HEK293 (cell line): ENCODE results near the gene NEK11.

Experiments used
- CTCF ChIA-PET: fragments of 350-600 bp; formaldehyde crosslinking; extraction: SDS; loops from one replicate; lab custom pipeline; 2021; ENCODE audit warnings: antibody characterized with exemption; lab: Yijun Ruan, JAX
- POLR2A ChIA-PET: fragments of 300-600 bp; formaldehyde crosslinking; extraction: SDS; loops from one replicate; lab custom pipeline; 2020; ENCODE audit warnings: antibody characterized with exemption, inconsistent platforms; lab: Yijun Ruan, JAX
- H3K27ac ChIP-seq: fragments of 200-500 bp; sonication (Bioruptor generic); 2 replicates; pipeline ENCODE4 v1.5.1; 2014; ENCODE audit warnings: low read depth, low read length, control low read depth, inconsistent platforms; ENCODE audit errors: extremely low read depth
- H3K36me3 ChIP-seq, 2 experiments: fragments of 200-500 bp in 1 of 2; sonication (Bioruptor generic) in 1 of 2; 1 replicate in 1 of 2; 2 replicates in 1 of 2; pipeline ENCODE4 v1.5.1; 2014 to 2017; ENCODE audit warnings: inconsistent platforms in 2 of 2, low read length in 2 of 2; ENCODE audit not compliant: control insufficient read depth in 2 of 2, insufficient read depth in 1 of 2
- H3K4me1 ChIP-seq: fragments of 200-500 bp; sonication (Bioruptor generic); 2 replicates; pipeline ENCODE4 v1.5.1; 2014; ENCODE audit warnings: mild to moderate bottlenecking, low read length, inconsistent platforms; ENCODE audit not compliant: control insufficient read depth, insufficient read depth
- H3K4me3 ChIP-seq: 2 replicates; pipeline ENCODE4 v1.5.1; 2011; ENCODE audit warnings: low read depth, mild to moderate bottlenecking, control low read depth, low read length, moderate library complexity
- H3K9me3 ChIP-seq: fragments of 200-500 bp; sonication (Bioruptor generic); 2 replicates; pipeline ENCODE4 v1.5.1; 2014; ENCODE audit warnings: low read depth, low read length, inconsistent platforms; ENCODE audit not compliant: control insufficient read depth, insufficient read depth
- GLI2 ChIP-seq: fragments of 450-650 bp; formaldehyde crosslinking; IDR thresholded peaks from 2 replicates; pipeline ENCODE4; 2017; ENCODE audit warnings: missing biosample characterization, missing genetic modification characterization, low read depth, borderline replicate concordance
- PRDM1 ChIP-seq: fragments of 450-650 bp; formaldehyde crosslinking; IDR thresholded peaks from 2 replicates; pipeline ENCODE4; 2016; ENCODE audit warnings: missing biosample characterization, missing genetic modification characterization
- REPIN1 ChIP-seq: fragments of 450-650 bp; formaldehyde crosslinking; IDR thresholded peaks from 2 replicates; pipeline ENCODE4 v1.5.1; 2017; ENCODE audit warnings: missing biosample characterization, missing genetic modification characterization, low read depth
- SCRT2 ChIP-seq: fragments of 450-650 bp; formaldehyde crosslinking; IDR thresholded peaks from 2 replicates; pipeline ENCODE4 v1.5.1; 2016; ENCODE audit warnings: missing biosample characterization, missing genetic modification characterization
- WT1 ChIP-seq: fragments of 450-650 bp; formaldehyde crosslinking; IDR thresholded peaks from 2 replicates; pipeline ENCODE4 v1.5.1; 2016; ENCODE audit warnings: missing biosample characterization, missing genetic modification characterization
- ZNF138 ChIP-seq: fragments of 450-650 bp; formaldehyde crosslinking; IDR thresholded peaks from 2 replicates; pipeline ENCODE4 v1.5.1; 2016; ENCODE audit warnings: missing biosample characterization, missing genetic modification characterization, borderline replicate concordance
- ZNF174 ChIP-seq: fragments of 450-650 bp; formaldehyde crosslinking; IDR thresholded peaks from 2 replicates; pipeline ENCODE4 v1.5.0; 2017; ENCODE audit warnings: missing biosample characterization, mild to moderate bottlenecking, missing genetic modification characterization
- ZNF221 ChIP-seq: fragments of 450-650 bp; formaldehyde crosslinking; IDR thresholded peaks from 2 replicates; pipeline ENCODE4 v1.5.1; 2017; ENCODE audit warnings: missing biosample characterization, missing genetic modification characterization, borderline replicate concordance
- ZNF24 ChIP-seq: fragments of 450-650 bp; formaldehyde crosslinking; IDR thresholded peaks from 2 replicates; pipeline ENCODE4 v1.5.1; 2016; ENCODE audit warnings: missing biosample characterization, missing genetic modification characterization
- ZNF248 ChIP-seq: fragments of 450-650 bp; formaldehyde crosslinking; IDR thresholded peaks from 2 replicates; pipeline ENCODE4 v1.5.1; 2017; ENCODE audit warnings: missing biosample characterization, missing genetic modification characterization
- ZNF350 ChIP-seq: fragments of 450-650 bp; formaldehyde crosslinking; IDR thresholded peaks from 2 replicates; pipeline ENCODE4 v1.5.0; 2017; ENCODE audit warnings: missing biosample characterization, mild to moderate bottlenecking, missing genetic modification characterization
- ZNF404 ChIP-seq: fragments of 450-650 bp; formaldehyde crosslinking; IDR thresholded peaks from 2 replicates; pipeline ENCODE4 v1.5.1; 2017; ENCODE audit warnings: missing biosample characterization, missing genetic modification characterization
- ZNF623 ChIP-seq: fragments of 450-650 bp; formaldehyde crosslinking; IDR thresholded peaks from 2 replicates; pipeline ENCODE4 v1.5.1; 2016; ENCODE audit warnings: missing biosample characterization, missing genetic modification characterization
- ZNF654 ChIP-seq: fragments of 450-650 bp; formaldehyde crosslinking; IDR thresholded peaks from 2 replicates; pipeline ENCODE4 v1.5.1; 2016; ENCODE audit warnings: low read depth, missing biosample characterization, missing genetic modification characterization
- ZNF768 ChIP-seq: fragments of 450-650 bp; formaldehyde crosslinking; IDR thresholded peaks from 2 replicates; pipeline ENCODE4 v1.5.1; 2018; ENCODE audit warnings: missing biosample characterization, mild to moderate bottlenecking, missing genetic modification characterization
- TF ChIP-seq, protein P1 (sequence below): fragments of 450-650 bp; formaldehyde crosslinking; conservative IDR thresholded peaks from 2 replicates; pipeline ENCODE4 v1.5.1; 2016; ENCODE audit warnings: low read depth, missing biosample characterization, missing genetic modification characterization
- TF ChIP-seq, protein P2 (sequence below): fragments of 450-650 bp; formaldehyde crosslinking; IDR thresholded peaks from 2 replicates; pipeline ENCODE4 v1.5.1; 2016; ENCODE audit warnings: missing biosample characterization, missing genetic modification characterization
- TF ChIP-seq, protein P3 (sequence below): fragments of 450-650 bp; formaldehyde crosslinking; IDR thresholded peaks from 2 replicates; pipeline ENCODE4 v1.5.1; 2016; ENCODE audit warnings: missing biosample characterization, missing genetic modification characterization, borderline replicate concordance
- TF ChIP-seq, protein P4 (sequence below): fragments of 450-650 bp; formaldehyde crosslinking; IDR thresholded peaks from 2 replicates; pipeline ENCODE4 v1.5.1; 2016; ENCODE audit warnings: missing biosample characterization, missing genetic modification characterization
- TF ChIP-seq, protein P5 (sequence below): fragments of 450-650 bp; formaldehyde crosslinking; IDR thresholded peaks from 2 replicates; pipeline ENCODE4 v1.5.0; 2017; ENCODE audit warnings: missing biosample characterization, missing genetic modification characterization, borderline replicate concordance

Gene NEK11

DNA sequence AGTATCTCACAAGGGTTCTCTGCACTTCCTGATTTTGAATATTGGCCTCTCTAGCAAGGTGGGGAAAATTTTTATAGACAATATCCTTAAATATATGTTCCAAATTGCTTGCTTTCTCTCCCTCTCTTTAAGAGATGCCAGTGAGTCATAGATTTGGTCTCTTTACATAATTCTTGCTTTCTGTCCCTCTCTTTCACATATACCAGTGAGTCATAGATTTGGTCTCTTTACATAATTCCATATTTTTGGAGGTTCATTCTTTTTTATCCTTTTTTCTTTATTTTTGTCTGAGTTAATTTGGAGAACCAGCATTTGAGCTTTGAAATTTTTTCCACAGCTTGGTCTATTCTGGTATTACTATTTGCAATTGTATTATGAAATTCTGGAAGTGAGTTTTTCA lies 277.2 kb downstream of the NEK11 start (continued):
- TF ChIP-seq, protein P1, sequence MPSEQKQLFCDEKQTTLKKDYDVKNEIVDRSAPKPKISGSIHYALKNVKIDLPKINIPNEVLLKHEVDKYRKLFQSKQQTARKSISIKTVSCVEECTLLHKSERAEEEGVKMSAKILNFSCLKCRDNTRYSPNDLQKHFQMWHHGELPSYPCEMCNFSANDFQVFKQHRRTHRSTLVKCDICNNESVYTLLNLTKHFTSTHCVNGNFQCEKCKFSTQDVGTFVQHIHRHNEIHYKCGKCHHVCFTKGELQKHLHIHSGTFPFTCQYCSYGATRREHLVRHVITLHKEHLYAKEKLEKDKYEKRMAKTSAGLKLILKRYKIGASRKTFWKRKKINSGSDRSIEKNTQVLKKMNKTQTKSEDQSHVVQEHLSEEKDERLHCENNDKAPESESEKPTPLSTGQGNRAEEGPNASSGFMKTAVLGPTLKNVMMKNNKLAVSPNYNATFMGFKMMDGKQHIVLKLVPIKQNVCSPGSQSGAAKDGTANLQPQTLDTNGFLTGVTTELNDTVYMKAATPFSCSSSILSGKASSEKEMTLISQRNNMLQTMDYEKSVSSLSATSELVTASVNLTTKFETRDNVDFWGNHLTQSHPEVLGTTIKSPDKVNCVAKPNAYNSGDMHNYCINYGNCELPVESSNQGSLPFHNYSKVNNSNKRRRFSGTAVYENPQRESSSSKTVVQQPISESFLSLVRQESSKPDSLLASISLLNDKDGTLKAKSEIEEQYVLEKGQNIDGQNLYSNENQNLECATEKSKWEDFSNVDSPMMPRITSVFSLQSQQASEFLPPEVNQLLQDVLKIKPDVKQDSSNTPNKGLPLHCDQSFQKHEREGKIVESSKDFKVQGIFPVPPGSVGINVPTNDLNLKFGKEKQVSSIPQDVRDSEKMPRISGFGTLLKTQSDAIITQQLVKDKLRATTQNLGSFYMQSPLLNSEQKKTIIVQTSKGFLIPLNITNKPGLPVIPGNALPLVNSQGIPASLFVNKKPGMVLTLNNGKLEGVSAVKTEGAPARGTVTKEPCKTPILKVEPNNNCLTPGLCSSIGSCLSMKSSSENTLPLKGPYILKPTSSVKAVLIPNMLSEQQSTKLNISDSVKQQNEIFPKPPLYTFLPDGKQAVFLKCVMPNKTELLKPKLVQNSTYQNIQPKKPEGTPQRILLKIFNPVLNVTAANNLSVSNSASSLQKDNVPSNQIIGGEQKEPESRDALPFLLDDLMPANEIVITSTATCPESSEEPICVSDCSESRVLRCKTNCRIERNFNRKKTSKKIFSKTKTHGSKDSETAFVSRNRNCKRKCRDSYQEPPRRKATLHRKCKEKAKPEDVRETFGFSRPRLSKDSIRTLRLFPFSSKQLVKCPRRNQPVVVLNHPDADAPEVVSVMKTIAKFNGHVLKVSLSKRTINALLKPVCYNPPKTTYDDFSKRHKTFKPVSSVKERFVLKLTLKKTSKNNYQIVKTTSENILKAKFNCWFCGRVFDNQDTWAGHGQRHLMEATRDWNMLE: no peak
- TF ChIP-seq ZNF654 (tag by site-specific recombination) (no peak), WT1 (tag by site-specific recombination) (no peak)

DNA sequence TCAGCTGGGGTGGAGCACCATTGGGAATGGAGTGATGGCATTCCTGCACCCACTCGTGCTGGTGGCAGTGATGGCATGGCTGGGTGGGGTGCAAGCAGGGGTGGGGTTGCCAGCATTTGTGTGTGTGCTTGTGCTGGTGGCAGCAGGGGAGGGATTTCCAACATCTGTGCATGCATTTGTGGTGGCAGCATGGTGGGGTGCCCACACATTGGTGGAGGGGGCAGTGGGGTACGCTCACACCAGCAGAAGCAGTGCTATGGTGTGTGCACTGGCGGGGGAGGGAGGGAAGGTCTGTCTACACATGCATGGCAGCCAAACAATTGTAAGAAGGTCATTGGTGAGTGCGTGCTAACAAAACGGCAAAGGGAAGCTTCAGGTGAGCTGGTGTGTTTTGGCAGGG lies 278.2 kb downstream of the NEK11 start:
- H3K4me3 ChIP-seq: no peak overlapping the region
- POLR2A ChIA-PET: no interaction called here
- H3K9me3 ChIP-seq: no peaks in the 10 kb centered on the region
- no peak for TF ChIP-seq ZNF24 (tag by site-specific recombination)
- CTCF ChIA-PET: no interaction called here
- H3K36me3 ChIP-seq: no peaks in the 10 kb centered on the region
- no peaks in the 10 kb centered on the region for H3K4me1 ChIP-seq
- H3K27ac ChIP-seq: no peak overlapping the region

DNA sequence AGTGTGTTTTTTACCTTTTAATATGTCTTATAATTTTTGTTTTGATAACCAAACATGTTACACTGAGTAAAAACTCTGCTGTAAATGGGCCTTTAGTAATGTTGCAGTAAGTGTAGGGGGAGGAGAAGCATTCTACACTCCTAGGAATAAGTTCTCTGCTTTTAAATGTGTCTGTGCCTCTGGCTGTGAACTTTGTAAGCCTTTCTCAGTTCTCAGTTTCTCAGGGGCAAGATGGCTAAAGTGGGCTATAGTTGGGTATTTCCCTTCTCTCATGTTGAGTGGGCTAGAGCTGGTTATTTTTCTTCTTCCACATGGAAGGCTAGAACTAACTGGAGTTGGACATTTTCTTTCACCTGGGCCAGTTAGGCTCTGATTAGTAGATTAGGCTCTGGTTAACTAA lies 279.6 kb downstream of the NEK11 start:
- no peak overlapping the region for H3K27ac ChIP-seq
- H3K4me1 ChIP-seq: no peaks in the 10 kb centered on the region
- H3K4me3 ChIP-seq: no peak overlapping the region
- ChIA-PET CTCF (no interaction called here), POLR2A (no interaction called here)
- no peaks in the 10 kb centered on the region for H3K36me3 ChIP-seq
- no peak for TF ChIP-seq ZNF221 (tag by site-specific recombination)
- TF ChIP-seq, protein P2, sequence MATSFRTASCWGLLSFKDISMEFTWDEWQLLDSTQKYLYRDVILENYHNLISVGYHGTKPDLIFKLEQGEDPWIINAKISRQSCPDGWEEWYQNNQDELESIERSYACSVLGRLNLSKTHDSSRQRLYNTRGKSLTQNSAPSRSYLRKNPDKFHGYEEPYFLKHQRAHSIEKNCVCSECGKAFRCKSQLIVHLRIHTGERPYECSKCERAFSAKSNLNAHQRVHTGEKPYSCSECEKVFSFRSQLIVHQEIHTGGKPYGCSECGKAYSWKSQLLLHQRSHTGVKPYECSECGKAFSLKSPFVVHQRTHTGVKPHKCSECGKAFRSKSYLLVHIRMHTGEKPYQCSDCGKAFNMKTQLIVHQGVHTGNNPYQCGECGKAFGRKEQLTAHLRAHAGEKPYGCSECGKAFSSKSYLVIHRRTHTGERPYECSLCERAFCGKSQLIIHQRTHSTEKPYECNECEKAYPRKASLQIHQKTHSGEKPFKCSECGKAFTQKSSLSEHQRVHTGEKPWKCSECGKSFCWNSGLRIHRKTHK (tag by site-specific recombination): no peak
- TF ChIP-seq GLI2: no peak
- TF ChIP-seq SCRT2: no peak
- TF ChIP-seq PRDM1: no peak
- TF ChIP-seq, protein P3, sequence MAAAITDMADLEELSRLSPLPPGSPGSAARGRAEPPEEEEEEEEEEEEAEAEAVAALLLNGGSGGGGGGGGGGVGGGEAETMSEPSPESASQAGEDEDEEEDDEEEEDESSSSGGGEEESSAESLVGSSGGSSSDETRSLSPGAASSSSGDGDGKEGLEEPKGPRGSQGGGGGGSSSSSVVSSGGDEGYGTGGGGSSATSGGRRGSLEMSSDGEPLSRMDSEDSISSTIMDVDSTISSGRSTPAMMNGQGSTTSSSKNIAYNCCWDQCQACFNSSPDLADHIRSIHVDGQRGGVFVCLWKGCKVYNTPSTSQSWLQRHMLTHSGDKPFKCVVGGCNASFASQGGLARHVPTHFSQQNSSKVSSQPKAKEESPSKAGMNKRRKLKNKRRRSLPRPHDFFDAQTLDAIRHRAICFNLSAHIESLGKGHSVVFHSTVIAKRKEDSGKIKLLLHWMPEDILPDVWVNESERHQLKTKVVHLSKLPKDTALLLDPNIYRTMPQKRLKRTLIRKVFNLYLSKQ: no peak
- TF ChIP-seq REPIN1 (tag by site-specific recombination): no peak
- H3K9me3 ChIP-seq: no peaks in the 10 kb centered on the region

DNA sequence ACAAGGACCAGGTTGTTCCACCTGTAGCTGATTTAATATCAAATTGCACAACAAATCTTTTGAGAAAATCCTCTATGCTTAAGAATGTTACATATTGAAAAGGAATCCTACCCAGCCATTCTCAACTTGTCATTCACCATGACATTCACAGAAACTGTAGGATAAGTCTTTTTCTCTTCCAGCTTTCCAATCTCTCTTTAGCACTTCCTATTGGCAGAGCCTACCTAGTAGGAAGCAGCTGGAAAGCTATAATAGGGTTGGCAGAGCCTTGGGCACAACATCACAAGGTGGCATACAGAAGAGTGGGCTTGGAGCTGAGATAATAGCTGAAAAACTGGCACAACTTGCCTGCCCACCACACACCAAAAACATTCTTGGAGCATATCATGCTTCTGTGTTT lies 287.6 kb downstream of the NEK11 start:
- Histone ChIP-seq H3K4me3 (no peak overlapping the region), H3K4me1 (no peaks in the 10 kb centered on the region), H3K27ac (no peak overlapping the region), H3K36me3 (no peaks in the 10 kb centered on the region), H3K9me3 (no peaks in the 10 kb centered on the region)
- ChIA-PET CTCF (no interaction called here), POLR2A (no interaction called here)
- TF ChIP-seq ZNF174 (tag by site-specific recombination) (no peak), ZNF350 (tag by site-specific recombination) (no peak), ZNF404 (tag by site-specific recombination) (no peak), ZNF248 (tag by site-specific recombination) (no peak), ZNF623 (tag by site-specific recombination) (no peak), ZNF138 (no peak), ZNF768 (tag by site-specific recombination) (no peak)
- TF ChIP-seq, protein P4, sequence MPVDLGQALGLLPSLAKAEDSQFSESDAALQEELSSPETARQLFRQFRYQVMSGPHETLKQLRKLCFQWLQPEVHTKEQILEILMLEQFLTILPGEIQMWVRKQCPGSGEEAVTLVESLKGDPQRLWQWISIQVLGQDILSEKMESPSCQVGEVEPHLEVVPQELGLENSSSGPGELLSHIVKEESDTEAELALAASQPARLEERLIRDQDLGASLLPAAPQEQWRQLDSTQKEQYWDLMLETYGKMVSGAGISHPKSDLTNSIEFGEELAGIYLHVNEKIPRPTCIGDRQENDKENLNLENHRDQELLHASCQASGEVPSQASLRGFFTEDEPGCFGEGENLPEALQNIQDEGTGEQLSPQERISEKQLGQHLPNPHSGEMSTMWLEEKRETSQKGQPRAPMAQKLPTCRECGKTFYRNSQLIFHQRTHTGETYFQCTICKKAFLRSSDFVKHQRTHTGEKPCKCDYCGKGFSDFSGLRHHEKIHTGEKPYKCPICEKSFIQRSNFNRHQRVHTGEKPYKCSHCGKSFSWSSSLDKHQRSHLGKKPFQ (tag by site-specific recombination): no peak
- TF ChIP-seq, protein P5, sequence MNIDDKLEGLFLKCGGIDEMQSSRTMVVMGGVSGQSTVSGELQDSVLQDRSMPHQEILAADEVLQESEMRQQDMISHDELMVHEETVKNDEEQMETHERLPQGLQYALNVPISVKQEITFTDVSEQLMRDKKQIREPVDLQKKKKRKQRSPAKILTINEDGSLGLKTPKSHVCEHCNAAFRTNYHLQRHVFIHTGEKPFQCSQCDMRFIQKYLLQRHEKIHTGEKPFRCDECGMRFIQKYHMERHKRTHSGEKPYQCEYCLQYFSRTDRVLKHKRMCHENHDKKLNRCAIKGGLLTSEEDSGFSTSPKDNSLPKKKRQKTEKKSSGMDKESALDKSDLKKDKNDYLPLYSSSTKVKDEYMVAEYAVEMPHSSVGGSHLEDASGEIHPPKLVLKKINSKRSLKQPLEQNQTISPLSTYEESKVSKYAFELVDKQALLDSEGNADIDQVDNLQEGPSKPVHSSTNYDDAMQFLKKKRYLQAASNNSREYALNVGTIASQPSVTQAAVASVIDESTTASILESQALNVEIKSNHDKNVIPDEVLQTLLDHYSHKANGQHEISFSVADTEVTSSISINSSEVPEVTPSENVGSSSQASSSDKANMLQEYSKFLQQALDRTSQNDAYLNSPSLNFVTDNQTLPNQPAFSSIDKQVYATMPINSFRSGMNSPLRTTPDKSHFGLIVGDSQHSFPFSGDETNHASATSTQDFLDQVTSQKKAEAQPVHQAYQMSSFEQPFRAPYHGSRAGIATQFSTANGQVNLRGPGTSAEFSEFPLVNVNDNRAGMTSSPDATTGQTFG (tag by site-specific recombination): no peak
